Gastroesophageal sphincter (tissue), 4 donors: ENCODE measurements around the gene PRUNE2. TPM values are rescaled to one million over a fixed set of nuclear protein-coding genes. Genes with fewer than 3 reads are reported as not detected.

Source experiments
- ATAC-seq: fragments of 150-250 bp; one replicate; pipeline ENCODE4 v1.9.1; 2016; ENCODE audit warnings: mild to moderate bottlenecking, moderate library complexity
- H3K27ac ChIP-seq, 4 donors: fragments of 200-600 bp; sonication (generic) in 3 of 4; 1 replicate in 3 of 4; 2 replicates in 1 of 4; pipeline ENCODE4 v1.5.1; 2016 to 2019
- H3K27me3 ChIP-seq: fragments of 200-600 bp; sonication (generic); one replicate; pipeline ENCODE4 v1.5.1; 2019
- H3K36me3 ChIP-seq, 2 donors: fragments of 200-600 bp; sonication (generic); one replicate each; pipeline ENCODE4 v1.5.1; 2019; ENCODE audit warnings: control low read depth in 1 of 2
- H3K4me1 ChIP-seq, 3 donors: fragments of 200-600 bp; sonication (generic); 1 replicate in 2 of 3; 2 replicates in 1 of 3; pipeline ENCODE4 v1.5.1; 2016 to 2019; ENCODE audit warnings: control low read depth in 2 of 3
- H3K4me3 ChIP-seq, 2 donors: fragments of 200-600 bp; sonication (generic); one replicate each; pipeline ENCODE4 v1.5.1; 2019; ENCODE audit warnings: mild to moderate bottlenecking in 1 of 2, moderate library complexity in 1 of 2
- H3K9me3 ChIP-seq, 3 donors: fragments of 200-600 bp; sonication (generic); one replicate each; pipeline ENCODE4 v1.5.1; 2017 to 2019; ENCODE audit warnings: control low read depth in 2 of 3
- EP300 ChIP-seq: sonication (generic); formaldehyde crosslinking; IDR thresholded peaks from one replicate; pipeline ENCODE4 v1.6.1; 2017; ENCODE audit warnings: antibody characterized with exemption, mild to moderate bottlenecking
- POLR2A ChIP-seq, 2 donors: fragments of 450-650 bp; IDR thresholded peaks; one replicate each; pipeline ENCODE4 v1.6.1; 2017; ENCODE audit warnings: antibody characterized with exemption in 2 of 2, mild to moderate bottlenecking in 2 of 2, moderate library complexity in 1 of 2
- POLR2AphosphoS5 ChIP-seq: sonication (generic); formaldehyde crosslinking; IDR thresholded peaks from one replicate; pipeline ENCODE4 v1.6.1; 2017; ENCODE audit warnings: antibody characterized with exemption
- WGBS, 2 donors: methylation state at CpG; one replicate each; pipeline ENCODE4 v1.1.5; 2018; ENCODE audit warnings: low coverage in 1 of 2; 5-methylcytosine and 5-hydroxymethylcytosine counted together
- total RNA-seq, 4 donors: library from RNA; depleted of rRNA; stranded (reverse); fragments of >200 nt; gene quantifications; one replicate each; pipeline ENCODE4 v1.1.0, GENCODE V29; 2016
- TF ChIP-seq, protein P1 (sequence below), 4 experiments: fragments of 200-600 bp in 2 of 4; fragments of 450-650 bp in 2 of 4; sonication (generic) in 1 of 4; IDR thresholded peaks; one replicate each; pipeline ENCODE4 v1.5.1; 2017 to 2019; ENCODE audit warnings: antibody characterized with exemption in 4 of 4, mild to moderate bottlenecking in 2 of 4, moderate library complexity in 2 of 4

The PRUNE2 gene
- total RNA-seq, 4 donors from 2014 or later: 561 to 930 (median 763) TPM

DNA sequence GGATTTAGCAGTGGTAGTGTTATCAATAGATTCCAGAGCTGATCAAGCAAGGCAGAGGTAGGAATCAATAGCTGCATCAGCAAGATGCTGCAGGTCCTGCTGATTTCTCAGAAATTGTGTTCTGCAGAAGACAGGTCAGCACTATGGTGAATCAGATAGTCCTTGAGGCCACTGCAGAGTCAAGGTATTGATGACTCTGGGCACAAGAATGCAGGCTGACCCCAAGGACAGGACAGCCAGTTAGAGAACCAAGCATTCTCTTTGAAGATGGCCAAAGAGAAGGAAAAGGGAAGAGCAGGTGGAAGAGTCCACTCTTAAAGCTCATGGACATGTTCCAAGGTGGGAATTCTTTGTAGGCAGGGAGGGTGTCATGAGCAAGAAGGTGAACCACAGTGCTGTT lies 28.0 kb downstream of the PRUNE2 start:
- no peaks in the 10 kb centered on the region for H3K36me3 ChIP-seq
- no peaks in the 10 kb centered on the region for H3K27me3 ChIP-seq
- H3K4me1 ChIP-seq: peaks cover 11 to 87% (median 22%) of the 10 kb centered on the region in 3 donors
- TF ChIP-seq EP300 (no peak), POLR2AphosphoS5 (no peak), POLR2A (IDR thresholded peaks at IDR 0.05) (no peak)
- TF ChIP-seq, protein P1, sequence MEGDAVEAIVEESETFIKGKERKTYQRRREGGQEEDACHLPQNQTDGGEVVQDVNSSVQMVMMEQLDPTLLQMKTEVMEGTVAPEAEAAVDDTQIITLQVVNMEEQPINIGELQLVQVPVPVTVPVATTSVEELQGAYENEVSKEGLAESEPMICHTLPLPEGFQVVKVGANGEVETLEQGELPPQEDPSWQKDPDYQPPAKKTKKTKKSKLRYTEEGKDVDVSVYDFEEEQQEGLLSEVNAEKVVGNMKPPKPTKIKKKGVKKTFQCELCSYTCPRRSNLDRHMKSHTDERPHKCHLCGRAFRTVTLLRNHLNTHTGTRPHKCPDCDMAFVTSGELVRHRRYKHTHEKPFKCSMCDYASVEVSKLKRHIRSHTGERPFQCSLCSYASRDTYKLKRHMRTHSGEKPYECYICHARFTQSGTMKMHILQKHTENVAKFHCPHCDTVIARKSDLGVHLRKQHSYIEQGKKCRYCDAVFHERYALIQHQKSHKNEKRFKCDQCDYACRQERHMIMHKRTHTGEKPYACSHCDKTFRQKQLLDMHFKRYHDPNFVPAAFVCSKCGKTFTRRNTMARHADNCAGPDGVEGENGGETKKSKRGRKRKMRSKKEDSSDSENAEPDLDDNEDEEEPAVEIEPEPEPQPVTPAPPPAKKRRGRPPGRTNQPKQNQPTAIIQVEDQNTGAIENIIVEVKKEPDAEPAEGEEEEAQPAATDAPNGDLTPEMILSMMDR (IDR thresholded peaks at IDR 0.05): no peak
- peak overlapping the region; percentile 90 to 100 (median 92) for H3K27ac ChIP-seq
- H3K4me3 ChIP-seq: no peak overlapping the region
- no peak for ATAC-seq
- no peaks in the 10 kb centered on the region for H3K9me3 ChIP-seq

DNA sequence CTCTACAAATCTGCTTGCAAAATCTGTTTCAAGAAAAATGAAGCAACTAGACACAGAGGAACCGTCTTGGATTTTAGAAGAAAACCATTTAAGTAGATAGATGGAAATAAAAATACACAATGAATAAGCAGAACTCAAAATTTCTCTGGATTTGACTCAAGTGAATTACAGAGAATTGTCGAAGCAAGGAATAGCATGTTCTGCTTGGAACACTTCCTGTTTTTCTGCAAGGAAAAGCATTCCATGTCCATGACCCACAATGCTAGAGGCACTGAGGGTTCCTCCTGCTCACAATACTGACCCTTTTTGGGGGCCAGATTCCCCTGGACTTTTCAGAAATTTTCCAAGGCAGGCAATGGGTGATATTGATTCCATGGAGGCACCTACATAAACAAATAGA lies 29.8 kb downstream of the PRUNE2 start:
- H3K9me3 ChIP-seq: no peaks in the 10 kb centered on the region
- no peaks in the 10 kb centered on the region for H3K27me3 ChIP-seq
- peak; percentile 98 for TF ChIP-seq POLR2AphosphoS5
- TF ChIP-seq EP300: peak; percentile 87
- TF ChIP-seq, protein P1 (IDR thresholded peaks at IDR 0.05): no peak
- no peak overlapping the region for H3K4me3 ChIP-seq
- peak overlapping the region; percentile 90 to 100 (median 92) for H3K27ac ChIP-seq
- 7 to 8% methylated on average over 2 of the region's 2 CpGs for WGBS, 2 donors
- ATAC-seq: peak; percentile 91
- H3K4me1 ChIP-seq: peaks cover 15 to 93% (median 24%) of the 10 kb centered on the region in 3 donors
- no peaks in the 10 kb centered on the region for H3K36me3 ChIP-seq

DNA sequence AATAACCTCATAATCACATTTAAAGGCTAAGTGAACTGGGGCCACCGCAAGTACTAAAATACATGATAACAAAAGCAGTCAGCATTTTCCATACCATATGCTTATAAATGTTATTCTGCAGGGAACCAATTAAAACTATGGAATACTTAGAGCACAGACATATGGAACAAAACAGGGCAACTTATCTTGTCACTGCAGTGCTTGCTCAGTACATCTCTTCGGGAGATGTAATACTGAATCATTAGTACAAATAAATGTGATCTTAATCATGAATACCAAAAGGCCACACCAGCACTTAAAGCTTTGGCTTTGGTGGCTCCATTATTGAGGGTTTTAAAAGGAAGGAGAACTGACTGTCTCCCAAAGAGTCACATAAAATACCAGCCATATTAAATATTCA lies 32.1 kb downstream of the PRUNE2 start:
- ATAC-seq: no peak
- Histone ChIP-seq H3K36me3 (no peaks in the 10 kb centered on the region), H3K27ac (peak overlapping the region; percentile 90 to 100 (median 92)), H3K4me1 (peaks cover 15 to 97% (median 26%) of the 10 kb centered on the region in 3 donors), H3K4me3 (peak overlapping the region in 1 of 2 donors; percentile 11), H3K27me3 (no peaks in the 10 kb centered on the region), H3K9me3 (no peaks in the 10 kb centered on the region)
- 39 to 51% methylated on average over 2 of the region's 2 CpGs for WGBS, 2 donors
- no peak for TF ChIP-seq EP300
- TF ChIP-seq, protein P1 (IDR thresholded peaks at IDR 0.05): no peak

DNA sequence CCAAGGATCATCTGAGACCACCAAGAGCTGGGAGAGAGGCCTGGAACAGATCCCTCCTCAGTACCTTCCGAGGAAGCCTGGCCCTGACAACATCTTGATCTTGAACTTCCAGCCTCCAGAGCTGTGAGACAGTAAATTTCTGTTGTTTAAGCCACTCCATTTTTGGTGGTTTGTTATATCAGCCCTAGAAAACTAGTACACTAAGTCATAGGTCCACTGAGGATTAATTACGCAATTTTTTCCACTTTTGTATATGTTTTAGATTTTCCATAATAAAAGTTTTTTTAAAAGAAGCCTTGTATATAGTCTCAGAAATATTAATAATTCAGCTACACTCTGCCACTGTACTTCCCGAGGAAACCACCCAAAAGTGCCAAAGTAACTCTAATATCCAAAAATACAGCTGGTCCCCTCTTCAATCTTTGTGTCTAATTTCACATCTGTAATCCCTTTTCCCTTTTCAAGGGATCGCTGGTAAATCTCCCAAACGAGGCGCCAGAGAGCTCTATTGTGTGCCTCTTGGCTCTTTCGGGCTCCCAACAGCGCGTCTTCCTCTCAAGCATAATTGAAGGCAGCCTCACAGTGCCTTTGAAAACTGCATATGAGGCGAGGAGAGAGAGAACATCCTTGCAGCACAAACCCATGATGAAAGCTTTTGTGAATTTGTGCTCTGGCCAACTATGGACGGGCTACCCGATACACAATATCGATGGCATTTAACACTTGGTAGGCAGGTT lies 32.7 kb downstream of the PRUNE2 start:
- Histone ChIP-seq H3K9me3 (no peaks in the 10 kb centered on the region), H3K27ac (peak overlapping the region; percentile 90 to 100 (median 92)), H3K4me3 (peak overlapping the region in 1 of 2 donors; percentile 11), H3K27me3 (no peaks in the 10 kb centered on the region), H3K4me1 (peaks cover 15 to 97% (median 25%) of the 10 kb centered on the region in 3 donors), H3K36me3 (no peaks in the 10 kb centered on the region)
- 23 to 29% methylated on average over 8 to 11 of the region's 13 CpGs for WGBS, 2 donors
- no peak for ATAC-seq
- TF ChIP-seq POLR2AphosphoS5 (peak; percentile 44), EP300 (no peak)

DNA sequence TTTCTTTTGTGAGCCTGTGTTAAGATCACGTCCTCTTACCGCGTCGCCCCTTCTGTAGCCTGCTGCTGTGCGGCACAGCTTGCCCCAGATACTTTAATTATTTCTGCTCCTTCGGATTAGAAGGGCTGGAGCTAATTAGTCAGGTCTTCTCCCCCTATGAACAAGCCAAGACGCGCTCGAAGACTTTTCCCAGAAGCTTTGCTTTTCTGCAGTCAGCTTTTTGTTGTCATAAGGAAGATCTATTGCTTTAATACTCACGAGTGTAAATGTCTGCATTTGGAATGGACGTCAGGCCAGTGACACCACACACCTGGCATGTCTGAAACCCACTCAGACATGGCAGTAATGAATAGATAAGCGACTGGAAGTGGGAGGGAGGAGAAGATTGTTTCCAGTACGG lies 37.0 kb downstream of the PRUNE2 start:
- H3K36me3 ChIP-seq: no peaks in the 10 kb centered on the region
- peaks cover 5 to 99% (median 9%) of the 10 kb centered on the region in 3 donors for H3K4me1 ChIP-seq
- 8 to 28% methylated on average over 11 to 13 of the region's 13 CpGs for WGBS, 2 donors
- H3K27me3 ChIP-seq: no peaks in the 10 kb centered on the region
- H3K9me3 ChIP-seq: no peaks in the 10 kb centered on the region
- TF ChIP-seq, protein P1 (IDR thresholded peaks at IDR 0.05): no peak
- TF ChIP-seq POLR2A (IDR thresholded peaks at IDR 0.05): no peak
- peak; percentile 55 for TF ChIP-seq POLR2AphosphoS5
- TF ChIP-seq EP300: no peak
- H3K27ac ChIP-seq: peak overlapping the region; percentile 68 to 92 (median 89)
- ATAC-seq: no peak
- H3K4me3 ChIP-seq: peak overlapping the region in 1 of 2 donors; percentile 27
